Erythroblast (primary cell): Measurements from ENCODE around the gene LIN37.

ENCODE experiments used
- GATA1 ChIP-seq: IDR thresholded peaks from 2 replicates; pipeline ENCODE4 v1.6.1; 2011; ENCODE audit warnings: low read depth, mild to moderate bottlenecking, control low read depth, low read length, moderate library complexity
- POLR2A ChIP-seq: IDR thresholded peaks from 2 replicates; pipeline ENCODE4 v1.6.1; 2011; ENCODE audit warnings: mild to moderate bottlenecking, low read length

DNA sequence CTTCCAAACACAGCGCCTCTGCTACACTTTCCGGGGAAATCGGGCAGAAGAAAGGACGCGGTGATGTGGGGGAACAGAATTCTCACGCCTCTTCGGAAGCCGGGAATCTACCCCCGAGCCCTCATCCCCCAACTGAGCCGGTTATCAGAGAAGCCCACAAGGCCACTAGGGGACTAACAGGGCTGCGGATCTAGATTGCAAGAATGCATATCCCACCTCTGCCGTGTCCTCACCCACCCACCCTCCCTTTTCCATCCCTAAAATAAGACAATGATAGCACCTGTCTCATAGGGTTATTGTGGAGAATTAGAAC, 7.2 kb upstream of the LIN37 start:
- TF ChIP-seq POLR2A (no peak), GATA1 (no peak)
